OCI-LY1 (cell line): Measurements from ENCODE around the gene KCP.
A peak's percentile ranks its signal among the peaks of the same experiment; 100 is the strongest.

Experiments used
- H2AFZ ChIP-seq: fragments of 200-600 bp; sonication (generic), shearing (Covaris generic); 2 replicates; pipeline ENCODE4 v1.6.0; 2014; ENCODE audit warnings: antibody characterized with exemption, mild to moderate bottlenecking, low read length
- H3F3A ChIP-seq: fragments of 200-600 bp; sonication (generic), shearing (Covaris generic); 2 replicates; pipeline ENCODE4 v1.6.0; 2014; ENCODE audit warnings: mild to moderate bottlenecking, antibody characterized with exemption, low read length, moderate library complexity; ENCODE audit not compliant: insufficient read depth
- H3K27ac ChIP-seq: fragments of 200-600 bp; sonication (generic); 2 replicates; pipeline ENCODE4 v1.5.1; 2014; ENCODE audit warnings: low read length, mixed run types, mild to moderate bottlenecking, low read depth; ENCODE audit not compliant: poor library complexity, severe bottlenecking
- H3K27me3 ChIP-seq: fragments of 200-600 bp; sonication (generic); 2 replicates; pipeline ENCODE4 v1.6.0; 2014; ENCODE audit warnings: antibody characterized with exemption, mild to moderate bottlenecking, low read length, moderate library complexity; ENCODE audit not compliant: insufficient read depth
- H3K36me3 ChIP-seq: fragments of 200-600 bp; sonication (generic); 2 replicates; pipeline ENCODE4 v1.6.1; 2014; ENCODE audit warnings: mild to moderate bottlenecking, antibody characterized with exemption, low read length, moderate library complexity, mixed read lengths; ENCODE audit not compliant: insufficient read depth
- H3K4me1 ChIP-seq: fragments of 200-600 bp; sonication (generic); 2 replicates; pipeline ENCODE4 v1.5.1; 2014; ENCODE audit warnings: mild to moderate bottlenecking, low read length, moderate library complexity; ENCODE audit not compliant: insufficient read depth, severe bottlenecking
- H3K4me2 ChIP-seq: fragments of 200-600 bp; sonication (generic), shearing (Covaris generic); 2 replicates; pipeline ENCODE4 v1.6.1; 2014; ENCODE audit warnings: low read length
- H3K4me3 ChIP-seq: fragments of 200-600 bp; sonication (generic); 2 replicates; pipeline ENCODE4 v1.5.1; 2014; ENCODE audit warnings: low read length, low read depth, mild to moderate bottlenecking, mixed read lengths; ENCODE audit not compliant: poor library complexity, severe bottlenecking
- H3K79me2 ChIP-seq: fragments of 200-600 bp; shearing (Covaris generic); 2 replicates; pipeline ENCODE4 v1.6.1; 2016; ENCODE audit warnings: mixed run types, low read length, mixed read lengths; ENCODE audit not compliant: insufficient read depth
- H3K9ac ChIP-seq: fragments of 200-600 bp; sonication (generic), shearing (Covaris generic); 2 replicates; pipeline ENCODE4 v1.6.1; 2014; ENCODE audit warnings: mild to moderate bottlenecking, low read length, mixed read lengths
- H3K9me2 ChIP-seq: fragments of 200-600 bp; sonication (generic), shearing (Covaris generic); 2 replicates; pipeline ENCODE4 v1.6.1; 2014; ENCODE audit warnings: low read depth, mild to moderate bottlenecking, low read length, mixed read lengths
- H3K9me3 ChIP-seq: fragments of 200-600 bp; shearing (Covaris generic); 2 replicates; pipeline ENCODE4 v1.6.1; 2014; ENCODE audit warnings: low read length, mixed read lengths
- H4K20me1 ChIP-seq: fragments of 200-600 bp; sonication (generic), shearing (Covaris generic); 2 replicates; pipeline ENCODE4 v1.6.0; 2016; ENCODE audit warnings: mild to moderate bottlenecking, low read length; ENCODE audit not compliant: insufficient read depth
- CTCF ChIP-seq: fragments of 200-600 bp; sonication (generic), shearing (Covaris generic); IDR thresholded peaks from 2 replicates; pipeline ENCODE4 v1.5.1; 2017; ENCODE audit warnings: mild to moderate bottlenecking, antibody characterized with exemption, low read length, moderate library complexity, mixed read lengths
- EZH2 ChIP-seq: fragments of 200-600 bp; sonication (generic), shearing (Covaris generic); IDR thresholded peaks from 2 replicates; pipeline ENCODE4 v1.8.0; 2017; ENCODE audit warnings: borderline replicate concordance, mixed run types, mild to moderate bottlenecking, antibody characterized with exemption, low read length, moderate library complexity, mixed read lengths

Gene KCP

GRCh38 chr7:128937647-128938543 is 27.4 kb upstream of the KCP start, which contains the start of gene IRF5:
TSS of gene IRF5 (plus strand) at chr7:128937927. CDS start at chr7:128942082, 4,155 bp downstream.
- Histone ChIP-seq H3K79me2 (no peaks in the 10 kb centered on the region), H3K4me1 (peaks cover 49% of the 10 kb centered on the region), H3K36me3 (no peaks in the 10 kb centered on the region), H4K20me1 (no peaks in the 10 kb centered on the region), H3K9me2 (no peaks in the 10 kb centered on the region), H3K27me3 (0 out of 2 replicates have a peak, but pooled peaks cover 10% of the 10 kb centered on the region), H3F3A (no peaks in the 10 kb centered on the region), H3K9ac (peak within 1 kb of the TSS; percentile 55), H2AFZ (no peak within 1 kb of the TSS), H3K4me3 (peak within 1 kb of the TSS; percentile 66), H3K4me2 (peak within 1 kb of the TSS; percentile 76), H3K9me3 (no peaks in the 10 kb centered on the region), H3K27ac (no peak within 1 kb of the TSS)
- no peak for TF ChIP-seq EZH2
- TF ChIP-seq CTCF: no peak

DNA sequence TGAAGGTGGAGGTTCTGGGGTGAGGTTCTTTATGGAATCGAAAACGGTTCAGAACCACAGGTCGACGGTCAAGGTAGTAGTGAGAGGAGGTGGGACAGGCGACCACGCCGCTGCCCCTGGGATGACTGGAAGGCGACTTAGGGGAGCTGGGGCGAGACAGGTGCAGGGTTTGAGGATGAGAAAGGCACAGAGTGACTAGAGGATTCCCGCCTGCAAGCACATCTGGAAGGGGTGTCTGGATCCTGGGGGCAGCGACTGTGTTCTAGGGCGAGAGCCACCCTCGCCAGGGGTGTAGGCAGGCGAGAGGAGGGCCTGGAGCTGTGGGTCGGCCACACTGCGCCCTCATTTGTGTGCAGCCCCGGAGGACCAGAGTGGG is 26.8 kb upstream of the KCP start:
- peaks cover 50% of the 10 kb centered on the region for H3K4me1 ChIP-seq
- no peak overlapping the region for H2AFZ ChIP-seq
- no peaks in the 10 kb centered on the region for H3F3A ChIP-seq
- 0 out of 2 replicates have a peak, but pooled peaks cover 10% of the 10 kb centered on the region for H3K27me3 ChIP-seq
- H3K9ac ChIP-seq: peak overlapping the region; percentile 55; the same call in 1 of the 2 replicates
- no peaks in the 10 kb centered on the region for H3K9me2 ChIP-seq
- H3K4me3 ChIP-seq: peak overlapping the region; percentile 66
- H3K27ac ChIP-seq: no peak overlapping the region
- H4K20me1 ChIP-seq: no peaks in the 10 kb centered on the region
- no peak for TF ChIP-seq EZH2
- TF ChIP-seq CTCF: no peak
- no peaks in the 10 kb centered on the region for H3K9me3 ChIP-seq
- peak overlapping the region; percentile 76 for H3K4me2 ChIP-seq
- no peaks in the 10 kb centered on the region for H3K36me3 ChIP-seq
- no peaks in the 10 kb centered on the region for H3K79me2 ChIP-seq

- no peaks in the 10 kb centered on the region for H3K79me2 ChIP-seq
- H3F3A ChIP-seq: no peaks in the 10 kb centered on the region
- no peaks in the 10 kb centered on the region for H3K9me3 ChIP-seq
- H2AFZ ChIP-seq: no peak overlapping the region
- no peak overlapping the region for H3K9ac ChIP-seq
- no peaks in the 10 kb centered on the region for H3K36me3 ChIP-seq
- no peaks in the 10 kb centered on the region for H4K20me1 ChIP-seq
- 0 out of 2 replicates have a peak, but pooled peaks cover 13% of the 10 kb centered on the region for H3K27me3 ChIP-seq
- H3K9me2 ChIP-seq: no peaks in the 10 kb centered on the region
- H3K27ac ChIP-seq: no peak overlapping the region
- no peak overlapping the region for H3K4me3 ChIP-seq
- H3K4me2 ChIP-seq: no peak overlapping the region
- TF ChIP-seq CTCF: no peak
- TF ChIP-seq EZH2: no peak
- peaks cover 50% of the 10 kb centered on the region for H3K4me1 ChIP-seq
These were observed 26.3 kb upstream of the KCP start for GRCh38 chr7:128936798-128937197.
